GM10847 (cell line): ENCODE measurements around the gene CSMD2.

Experiments
- POLR2A ChIP-seq: IDR thresholded peaks from 2 replicates; pipeline ENCODE4 v1.6.1; 2011; ENCODE audit not compliant: insufficient read length; ENCODE audit errors: extremely low read depth

The CSMD2 gene

GRCh38 chr1:34086561-34086960 is 78.5 kb downstream of the CSMD2 start:
- no peak for TF ChIP-seq POLR2A

GRCh38 chr1:34083974-34084373 is 81.1 kb downstream of the CSMD2 start:
- TF ChIP-seq POLR2A, result no peak

GRCh38 chr1:34078383-34078782 is 86.6 kb downstream of the CSMD2 start:
- TF ChIP-seq POLR2A, result no peak

GRCh38 chr1:34075576-34075975 is 89.5 kb downstream of the CSMD2 start:
- TF ChIP-seq POLR2A, result no peak

GRCh38 chr1:34073028-34073695 is 91.9 kb downstream of the CSMD2 start:
- no peak for TF ChIP-seq POLR2A

GRCh38 chr1:34070201-34070836 is 94.7 kb downstream of the CSMD2 start:
- TF ChIP-seq POLR2A, result no peak

- no peak for TF ChIP-seq POLR2A
Observed at GRCh38 chr1:34066981-34067603, 97.9 kb downstream of the CSMD2 start.

GRCh38 chr1:34066166-34066565 is 98.9 kb downstream of the CSMD2 start:
- TF ChIP-seq POLR2A, result no peak

- TF ChIP-seq POLR2A, result no peak
Observed at GRCh38 chr1:34065498-34065897, 99.5 kb downstream of the CSMD2 start.

GRCh38 chr1:34060901-34061415 is 104.1 kb downstream of the CSMD2 start:
- TF ChIP-seq POLR2A, result no peak

- TF ChIP-seq POLR2A, result no peak
Observed at GRCh38 chr1:34060187-34060730, 104.8 kb downstream of the CSMD2 start.

- TF ChIP-seq POLR2A, result no peak
Observed at GRCh38 chr1:34057347-34058130, 107.5 kb downstream of the CSMD2 start.

GRCh38 chr1:34055818-34056217 is 109.2 kb downstream of the CSMD2 start:
- no peak for TF ChIP-seq POLR2A

- TF ChIP-seq POLR2A, result no peak
Observed at GRCh38 chr1:34054920-34055319, 110.1 kb downstream of the CSMD2 start.

GRCh38 chr1:34053660-34054059 is 111.4 kb downstream of the CSMD2 start:
- no peak for TF ChIP-seq POLR2A

GRCh38 chr1:34052565-34052964 is 112.5 kb downstream of the CSMD2 start:
- no peak for TF ChIP-seq POLR2A
